Epithelial cell of proximal tubule (primary cell): ENCODE results near the gene GAD2. TPM values are rescaled to one million over a fixed set of nuclear protein-coding genes. Genes with fewer than 3 reads are reported as not detected.

Experiments
- DNase-seq: peaks from one replicate; pipeline ENCODE4 v3.0.0-alpha.2; 2011; ENCODE audit warnings: low read depth
- H3K4me3 ChIP-seq: 2 replicates; pipeline ENCODE4 v1.5.1; 2011; ENCODE audit warnings: low read depth, mild to moderate bottlenecking, low read length
- total RNA-seq: library from RNA; depleted of rRNA; stranded (reverse); fragments of >200 nt; gene quantifications from 2 replicates; pipeline ENCODE4 v1.2.3, GENCODE V29; 2015
- TF ChIP-seq, protein P1 (sequence below): conservative IDR thresholded peaks from 2 replicates; pipeline ENCODE4 v1.5.1; 2012; ENCODE audit warnings: low read depth, mild to moderate bottlenecking, low read length

Gene GAD2
- total RNA-seq, 1 donor from 2014 or later = not detected

- no peak for DNase-seq
- TF ChIP-seq, protein P1, sequence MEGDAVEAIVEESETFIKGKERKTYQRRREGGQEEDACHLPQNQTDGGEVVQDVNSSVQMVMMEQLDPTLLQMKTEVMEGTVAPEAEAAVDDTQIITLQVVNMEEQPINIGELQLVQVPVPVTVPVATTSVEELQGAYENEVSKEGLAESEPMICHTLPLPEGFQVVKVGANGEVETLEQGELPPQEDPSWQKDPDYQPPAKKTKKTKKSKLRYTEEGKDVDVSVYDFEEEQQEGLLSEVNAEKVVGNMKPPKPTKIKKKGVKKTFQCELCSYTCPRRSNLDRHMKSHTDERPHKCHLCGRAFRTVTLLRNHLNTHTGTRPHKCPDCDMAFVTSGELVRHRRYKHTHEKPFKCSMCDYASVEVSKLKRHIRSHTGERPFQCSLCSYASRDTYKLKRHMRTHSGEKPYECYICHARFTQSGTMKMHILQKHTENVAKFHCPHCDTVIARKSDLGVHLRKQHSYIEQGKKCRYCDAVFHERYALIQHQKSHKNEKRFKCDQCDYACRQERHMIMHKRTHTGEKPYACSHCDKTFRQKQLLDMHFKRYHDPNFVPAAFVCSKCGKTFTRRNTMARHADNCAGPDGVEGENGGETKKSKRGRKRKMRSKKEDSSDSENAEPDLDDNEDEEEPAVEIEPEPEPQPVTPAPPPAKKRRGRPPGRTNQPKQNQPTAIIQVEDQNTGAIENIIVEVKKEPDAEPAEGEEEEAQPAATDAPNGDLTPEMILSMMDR = no peak
- no peak overlapping the region for H3K4me3 ChIP-seq
Measured at GRCh38 chr10:26274391-26274790, 57.8 kb downstream of the GAD2 start.

DNA sequence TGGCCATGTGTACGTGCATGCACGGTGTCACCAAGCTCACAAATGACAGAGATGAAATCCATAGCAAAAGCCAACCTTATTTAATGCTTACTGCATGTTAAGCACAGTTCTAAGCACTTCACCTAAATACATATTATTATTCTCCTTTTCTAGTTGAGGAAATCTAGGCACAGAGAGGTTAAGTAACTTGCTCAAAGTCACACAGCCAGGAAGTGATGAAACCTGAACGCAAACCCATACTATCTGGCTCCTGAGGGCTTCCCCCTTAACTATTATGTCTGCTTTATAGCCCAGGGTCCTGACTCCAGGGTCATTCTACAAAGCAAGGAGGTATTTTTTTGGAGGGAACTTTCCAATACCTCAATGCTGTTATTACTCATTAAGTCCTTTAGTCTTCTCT, 61.7 kb downstream of the GAD2 start:
- DNase-seq = no peak
- TF ChIP-seq, protein P1 = no peak

DNA sequence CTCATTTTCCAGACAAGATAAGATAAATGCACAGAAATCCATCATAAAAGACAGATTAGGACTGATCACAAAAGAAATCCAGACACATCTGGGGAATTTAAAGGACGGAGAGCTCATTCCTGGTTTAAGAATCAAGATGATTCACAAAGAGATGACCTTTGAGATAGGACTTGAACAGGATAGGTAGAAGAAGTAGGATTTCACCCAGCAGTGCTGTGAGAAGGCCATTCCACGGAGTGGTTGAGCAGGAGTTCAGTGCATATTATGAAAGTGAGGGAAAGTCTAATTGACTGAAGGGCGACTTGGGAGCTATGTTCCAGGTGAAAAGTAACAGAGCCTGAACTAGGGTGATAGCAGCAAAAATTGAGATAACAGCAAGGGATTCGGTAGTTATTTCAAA, 73.7 kb downstream of the GAD2 start:
- TF ChIP-seq, protein P1 = no peak
- no peak for DNase-seq

More for the DNA sequence above, 61.7 kb downstream of the GAD2 start:
- no peak overlapping the region for H3K4me3 ChIP-seq

DNA sequence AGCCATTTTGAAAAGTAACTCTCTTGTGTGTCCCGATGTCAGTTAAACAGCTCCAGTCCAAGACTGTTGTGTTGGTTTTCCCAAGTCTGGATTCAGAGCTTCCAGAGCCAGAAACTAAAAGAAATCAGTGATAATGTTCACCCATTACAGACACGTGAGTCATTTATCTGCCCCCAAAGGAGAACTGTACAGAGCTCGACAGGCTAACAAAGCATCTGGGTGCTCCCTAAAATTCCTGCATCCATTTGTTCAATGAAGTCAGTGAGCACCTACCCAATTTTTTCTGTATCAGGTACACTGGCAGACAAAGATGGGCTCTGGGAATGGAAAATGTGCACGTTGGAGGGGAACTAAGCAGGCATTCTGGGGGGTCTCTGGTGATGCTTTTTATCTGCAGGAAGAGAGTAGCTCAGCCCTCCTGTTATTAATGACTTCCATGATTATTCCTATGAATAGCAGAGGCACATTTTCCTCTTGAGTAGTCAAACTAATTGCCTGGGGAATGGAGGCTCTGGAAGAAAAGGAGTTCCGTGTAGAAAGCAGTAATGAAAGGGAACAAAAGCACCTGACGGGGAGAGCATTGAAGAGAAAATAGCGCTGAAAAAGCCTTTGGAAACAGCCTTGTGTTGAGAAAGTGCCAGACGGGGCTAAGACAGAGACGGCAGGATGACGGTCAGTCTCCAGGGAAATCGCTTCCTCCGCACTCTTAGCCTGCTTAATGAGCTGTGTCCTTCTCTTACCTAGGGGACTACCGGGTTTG, 75.3 kb downstream of the GAD2 start:
- no peak overlapping the region for H3K4me3 ChIP-seq
- DNase-seq = no peak
- TF ChIP-seq, protein P1 = no peak

More for the DNA sequence above, 73.7 kb downstream of the GAD2 start:
- no peak overlapping the region for H3K4me3 ChIP-seq

GRCh38 chr10:26296360-26296759, 79.8 kb downstream of the GAD2 start:
- TF ChIP-seq, protein P1 = no peak
- no peak for DNase-seq
- no peak overlapping the region for H3K4me3 ChIP-seq

DNA sequence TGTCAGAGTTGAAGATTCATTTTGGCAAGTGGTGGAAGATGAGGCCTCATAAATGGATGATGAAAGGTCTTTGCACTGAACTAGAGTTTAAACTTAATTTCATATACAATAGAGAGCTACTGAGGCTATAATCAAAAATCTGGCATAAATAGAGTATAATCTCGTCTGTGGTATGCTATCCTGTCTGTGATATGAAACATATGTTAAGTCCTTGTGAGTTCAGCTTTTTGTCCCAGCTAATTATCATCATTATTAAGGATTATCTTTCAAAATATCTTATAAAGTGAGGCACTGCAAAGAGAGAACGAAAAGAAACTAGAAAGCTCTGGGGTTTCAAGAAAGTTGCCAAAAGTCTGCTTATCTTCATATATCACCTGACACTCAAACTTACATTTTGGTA, 83.4 kb downstream of the GAD2 start:
- no peak for DNase-seq
- TF ChIP-seq, protein P1 = no peak
- no peak overlapping the region for H3K4me3 ChIP-seq

DNA sequence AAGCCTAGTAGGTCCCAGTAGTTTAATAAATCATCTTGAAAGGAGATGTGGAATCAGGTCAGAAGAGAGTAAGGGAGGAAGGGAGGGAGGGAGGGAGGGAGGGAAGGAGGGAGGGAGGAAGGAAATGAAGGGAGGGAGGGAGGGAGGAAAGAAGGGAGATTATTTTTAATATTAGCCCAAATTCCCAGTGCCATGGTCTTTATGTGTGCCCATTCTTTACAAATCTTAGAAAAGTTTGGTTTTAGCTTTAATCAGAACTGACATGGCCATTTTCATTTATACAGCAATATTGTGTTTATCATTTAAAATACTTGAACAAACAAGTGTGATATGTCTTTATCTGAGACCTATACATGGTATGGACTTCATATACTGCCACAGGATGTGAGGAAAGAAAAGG, 86.8 kb downstream of the GAD2 start:
- H3K4me3 ChIP-seq = no peak overlapping the region
- TF ChIP-seq, protein P1 = no peak
- DNase-seq = no peak
